Stimulated activated memory B cell treated with anti-CD40 and anti-IgM and Interleukin-4, amounts not matched to agents 10 μg/mL and 1 μg/mL and 100 μg/mL, for 72 hours (primary cell): Measurements from ENCODE around the gene GGT6.
A peak's percentile ranks its signal among the peaks of the same experiment; 100 is the strongest.

Experiments used
- ATAC-seq: fragments of 150-1000 bp; cut with Tn5 transposase; 2 replicates; pipeline ENCODE4 v1.10.0; 2021
- H3K27ac Mint-ChIP-seq: one replicate; pipeline ENCODE4 v1.8.0; 2022; ENCODE audit warnings: mild to moderate bottlenecking, mixed read lengths
- H3K27me3 Mint-ChIP-seq: one replicate; pipeline ENCODE4 v1.8.0; 2022; ENCODE audit warnings: mixed read lengths
- H3K36me3 Mint-ChIP-seq: one replicate; pipeline ENCODE4 v1.8.0; 2022; ENCODE audit warnings: mixed read lengths
- H3K4me1 Mint-ChIP-seq: one replicate; pipeline ENCODE4 v1.8.0; 2022; ENCODE audit warnings: mixed read lengths
- H3K4me3 Mint-ChIP-seq: one replicate; pipeline ENCODE4 v1.8.0; 2022; ENCODE audit warnings: mild to moderate bottlenecking, moderate library complexity, mixed read lengths
- H3K9me3 Mint-ChIP-seq: one replicate; pipeline ENCODE4 v1.8.0; 2022; ENCODE audit warnings: mixed read lengths

Gene GGT6

GRCh38 chr17:4520060-4520893 lies 40.1 kb downstream of the GGT6 start:
- Mint-ChIP-seq H3K4me3 (no peak overlapping the region), H3K27ac (no peak overlapping the region)
- ATAC-seq: no peak

GRCh38 chr17:4519361-4519788 lies 41.0 kb downstream of the GGT6 start:
- H3K9me3 Mint-ChIP-seq: no peaks in the 10 kb centered on the region
- H3K36me3 Mint-ChIP-seq: no peaks in the 10 kb centered on the region
- ATAC-seq: no peak
- peak overlapping the region; percentile 2 for H3K27ac Mint-ChIP-seq
- peaks cover 35% of the 10 kb centered on the region for H3K4me1 Mint-ChIP-seq
- no peak overlapping the region for H3K4me3 Mint-ChIP-seq
- no peaks in the 10 kb centered on the region for H3K27me3 Mint-ChIP-seq

More at GRCh38 chr17:4520060-4520893, 40.1 kb downstream of the GGT6 start:
- Mint-ChIP-seq H3K9me3 (no peaks in the 10 kb centered on the region), H3K27me3 (no peaks in the 10 kb centered on the region), H3K36me3 (no peaks in the 10 kb centered on the region), H3K4me1 (peaks cover 35% of the 10 kb centered on the region)

GRCh38 chr17:4518901-4519300 lies 41.5 kb downstream of the GGT6 start:
- peak overlapping the region; percentile 70 for H3K4me3 Mint-ChIP-seq
- H3K27me3 Mint-ChIP-seq: no peaks in the 10 kb centered on the region
- peak; percentile 10 for ATAC-seq
- no peaks in the 10 kb centered on the region for H3K9me3 Mint-ChIP-seq
- peak overlapping the region; percentile 2 for H3K27ac Mint-ChIP-seq
- H3K4me1 Mint-ChIP-seq: peaks cover 30% of the 10 kb centered on the region
- H3K36me3 Mint-ChIP-seq: no peaks in the 10 kb centered on the region

GRCh38 chr17:4516735-4517134 lies 43.6 kb downstream of the GGT6 start:
- Mint-ChIP-seq H3K27me3 (peaks cover 6% of the 10 kb centered on the region), H3K36me3 (no peaks in the 10 kb centered on the region), H3K4me1 (peaks cover 19% of the 10 kb centered on the region), H3K4me3 (no peak overlapping the region), H3K9me3 (no peaks in the 10 kb centered on the region), H3K27ac (no peak overlapping the region)
- ATAC-seq: no peak

GRCh38 chr17:4515501-4515900 lies 44.9 kb downstream of the GGT6 start:
- Mint-ChIP-seq H3K4me1 (peaks cover 27% of the 10 kb centered on the region), H3K36me3 (no peaks in the 10 kb centered on the region), H3K4me3 (no peak overlapping the region), H3K27me3 (peaks cover 11% of the 10 kb centered on the region), H3K9me3 (no peaks in the 10 kb centered on the region), H3K27ac (no peak overlapping the region)
- no peak for ATAC-seq

- no peaks in the 10 kb centered on the region for H3K9me3 Mint-ChIP-seq
- no peak overlapping the region for H3K4me3 Mint-ChIP-seq
- peaks cover 18% of the 10 kb centered on the region for H3K27me3 Mint-ChIP-seq
- no peak overlapping the region for H3K27ac Mint-ChIP-seq
- peaks cover 28% of the 10 kb centered on the region for H3K4me1 Mint-ChIP-seq
- H3K36me3 Mint-ChIP-seq: no peaks in the 10 kb centered on the region
- no peak for ATAC-seq
These were observed 45.6 kb downstream of the GGT6 start for GRCh38 chr17:4514779-4515178.

- Mint-ChIP-seq H3K4me1 (peaks cover 31% of the 10 kb centered on the region), H3K36me3 (no peaks in the 10 kb centered on the region), H3K27ac (no peak overlapping the region), H3K27me3 (peaks cover 24% of the 10 kb centered on the region), H3K9me3 (no peaks in the 10 kb centered on the region), H3K4me3 (no peak overlapping the region)
- ATAC-seq: no peak
These were observed 46.2 kb downstream of the GGT6 start for GRCh38 chr17:4514206-4514605.

- no peak overlapping the region for H3K27ac Mint-ChIP-seq
- H3K4me3 Mint-ChIP-seq: no peak overlapping the region
- peaks cover 28% of the 10 kb centered on the region for H3K4me1 Mint-ChIP-seq
- H3K9me3 Mint-ChIP-seq: no peaks in the 10 kb centered on the region
- peaks cover 32% of the 10 kb centered on the region for H3K27me3 Mint-ChIP-seq
- ATAC-seq: no peak
- no peaks in the 10 kb centered on the region for H3K36me3 Mint-ChIP-seq
These were observed 47.0 kb downstream of the GGT6 start for GRCh38 chr17:4513113-4514032.

GRCh38 chr17:4512156-4513112 lies 47.9 kb downstream of the GGT6 start:
- Mint-ChIP-seq H3K27me3 (peaks cover 41% of the 10 kb centered on the region), H3K4me1 (peaks cover 21% of the 10 kb centered on the region), H3K4me3 (no peak overlapping the region), H3K36me3 (no peaks in the 10 kb centered on the region), H3K27ac (no peak overlapping the region), H3K9me3 (no peaks in the 10 kb centered on the region)
- ATAC-seq: no peak

GRCh38 chr17:4511199-4511932 lies 49.0 kb downstream of the GGT6 start:
- no peak for ATAC-seq
- Mint-ChIP-seq H3K27ac (no peak overlapping the region), H3K9me3 (no peaks in the 10 kb centered on the region), H3K4me3 (no peak overlapping the region), H3K4me1 (peaks cover 21% of the 10 kb centered on the region), H3K36me3 (no peaks in the 10 kb centered on the region), H3K27me3 (peaks cover 51% of the 10 kb centered on the region)

GRCh38 chr17:4510618-4510941 lies 49.8 kb downstream of the GGT6 start:
- Mint-ChIP-seq H3K27ac (no peak overlapping the region), H3K9me3 (no peaks in the 10 kb centered on the region), H3K27me3 (peaks cover 59% of the 10 kb centered on the region), H3K36me3 (no peaks in the 10 kb centered on the region), H3K4me3 (no peak overlapping the region), H3K4me1 (peaks cover 21% of the 10 kb centered on the region)
- no peak for ATAC-seq

GRCh38 chr17:4509923-4510617 lies 50.3 kb downstream of the GGT6 start:
- no peak for ATAC-seq
- Mint-ChIP-seq H3K36me3 (no peaks in the 10 kb centered on the region), H3K4me3 (no peak overlapping the region), H3K4me1 (peaks cover 23% of the 10 kb centered on the region), H3K9me3 (no peaks in the 10 kb centered on the region), H3K27ac (no peak overlapping the region), H3K27me3 (peaks cover 64% of the 10 kb centered on the region)

GRCh38 chr17:4509401-4509800 lies 51.0 kb downstream of the GGT6 start:
- no peak overlapping the region for H3K27ac Mint-ChIP-seq
- peaks cover 71% of the 10 kb centered on the region for H3K27me3 Mint-ChIP-seq
- no peak for ATAC-seq
- no peak overlapping the region for H3K4me3 Mint-ChIP-seq
- peaks cover 27% of the 10 kb centered on the region for H3K4me1 Mint-ChIP-seq
- no peaks in the 10 kb centered on the region for H3K36me3 Mint-ChIP-seq
- H3K9me3 Mint-ChIP-seq: no peaks in the 10 kb centered on the region

GRCh38 chr17:4508207-4508606 lies 52.2 kb downstream of the GGT6 start:
- no peaks in the 10 kb centered on the region for H3K36me3 Mint-ChIP-seq
- no peak overlapping the region for H3K4me3 Mint-ChIP-seq
- H3K9me3 Mint-ChIP-seq: no peaks in the 10 kb centered on the region
- peaks cover 83% of the 10 kb centered on the region for H3K27me3 Mint-ChIP-seq
- no peak for ATAC-seq
- H3K27ac Mint-ChIP-seq: no peak overlapping the region
- H3K4me1 Mint-ChIP-seq: peaks cover 27% of the 10 kb centered on the region
